GM19023 (cell line): ENCODE data around the gene CPB1.
A peak's percentile ranks its signal among the peaks of the same experiment; 100 is the strongest.

ENCODE experiments used
- ATAC-seq: cut with Tn5 transposase; IDR thresholded peaks from one replicate; pipeline ENCODE4 v1.9.1; 2021; ENCODE audit warnings: mild to moderate bottlenecking, moderate library complexity; ENCODE audit not compliant: unreplicated experiment

The CPB1 gene

DNA sequence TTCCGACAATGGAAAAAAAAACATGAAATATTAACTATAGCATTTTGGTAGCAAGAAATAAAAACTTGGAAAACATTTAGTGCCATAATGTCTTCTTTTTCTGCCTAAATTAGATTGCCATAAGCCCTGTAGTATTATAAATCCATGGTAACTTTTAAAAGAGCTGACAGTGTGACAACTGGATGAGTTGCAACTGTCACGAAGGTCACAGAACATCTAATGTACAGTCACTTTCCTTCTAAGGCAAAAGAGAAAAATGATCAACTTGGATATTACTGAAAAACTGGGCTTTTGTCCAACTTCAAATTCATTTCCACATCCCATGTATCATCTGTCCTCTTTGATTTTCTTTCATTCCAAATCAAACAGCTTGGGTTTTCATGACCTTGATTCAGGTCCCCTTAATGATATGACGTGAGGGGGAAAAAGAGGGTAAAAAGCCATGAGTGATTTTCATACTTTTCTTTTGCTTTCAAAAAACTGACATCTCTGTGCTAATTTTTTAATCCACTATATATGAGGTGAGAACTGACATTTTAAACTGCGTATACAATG lies 602 bp downstream of the CPB1 start:
- ATAC-seq = no peak

GRCh38 chr3:148829926-148830325 lies 2.3 kb downstream of the CPB1 start:
- ATAC-seq = no peak

DNA sequence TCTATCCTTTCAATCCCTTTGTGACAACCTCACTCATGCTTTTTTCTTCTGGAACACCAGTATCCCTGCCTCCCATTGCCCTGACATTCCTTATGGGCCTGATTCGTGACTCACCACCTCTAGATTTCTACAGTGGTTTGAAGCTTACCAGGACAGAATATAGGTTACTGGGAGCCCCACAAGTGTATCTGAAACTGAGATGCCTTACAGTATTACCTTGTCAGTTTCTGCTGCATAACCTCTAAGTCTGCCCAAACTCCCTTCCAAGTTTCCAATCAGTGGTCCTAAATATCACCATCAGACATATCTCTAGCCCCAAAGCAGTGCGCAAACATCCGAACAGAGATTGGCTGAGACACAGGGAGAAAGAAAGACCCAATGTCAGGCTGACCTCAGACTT lies 5.6 kb downstream of the CPB1 start:
- no peak for ATAC-seq

DNA sequence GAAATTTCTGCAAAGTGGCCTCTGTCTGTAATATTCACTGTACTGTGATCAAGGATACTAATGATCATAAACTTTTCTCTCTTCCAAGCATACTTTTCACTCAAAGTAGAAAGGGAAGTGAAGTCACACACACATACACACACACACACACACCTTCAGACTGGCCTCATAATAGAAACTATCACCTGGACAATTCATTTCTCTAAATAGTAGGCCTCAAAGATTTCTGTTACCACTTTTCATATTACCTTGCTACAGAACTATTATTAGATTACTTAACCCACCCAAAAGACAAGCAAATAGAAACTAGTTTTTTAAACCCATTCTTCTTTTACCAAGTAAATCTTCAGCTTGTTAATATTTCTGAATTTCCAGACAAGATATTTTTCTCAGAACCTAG lies 12.2 kb downstream of the CPB1 start:
- no peak for ATAC-seq

- no peak for ATAC-seq
Observed at GRCh38 chr3:148840451-148840850, 12.8 kb downstream of the CPB1 start.

- ATAC-seq = no peak
Observed at GRCh38 chr3:148845756-148846395, 18.3 kb downstream of the CPB1 start.

DNA sequence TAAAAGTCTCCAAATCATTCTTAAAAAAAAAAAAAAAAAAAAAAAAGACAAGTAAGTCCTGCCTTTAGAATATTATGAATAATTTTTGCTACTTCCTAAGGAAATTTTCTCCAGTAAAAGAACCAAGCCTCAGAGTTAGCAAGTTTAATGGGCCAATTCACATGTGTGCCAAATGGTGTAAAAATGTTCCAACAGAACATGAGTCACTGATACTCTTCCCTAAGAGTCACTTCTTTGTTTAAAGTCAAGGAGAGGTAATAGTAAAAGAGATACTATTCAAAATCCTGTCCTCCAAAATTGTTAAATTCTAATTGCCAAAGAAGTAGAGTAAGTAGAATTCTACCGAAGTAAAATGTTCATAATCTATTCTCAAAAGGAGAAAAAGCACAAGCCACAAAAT lies 19.7 kb downstream of the CPB1 start:
- no peak for ATAC-seq

DNA sequence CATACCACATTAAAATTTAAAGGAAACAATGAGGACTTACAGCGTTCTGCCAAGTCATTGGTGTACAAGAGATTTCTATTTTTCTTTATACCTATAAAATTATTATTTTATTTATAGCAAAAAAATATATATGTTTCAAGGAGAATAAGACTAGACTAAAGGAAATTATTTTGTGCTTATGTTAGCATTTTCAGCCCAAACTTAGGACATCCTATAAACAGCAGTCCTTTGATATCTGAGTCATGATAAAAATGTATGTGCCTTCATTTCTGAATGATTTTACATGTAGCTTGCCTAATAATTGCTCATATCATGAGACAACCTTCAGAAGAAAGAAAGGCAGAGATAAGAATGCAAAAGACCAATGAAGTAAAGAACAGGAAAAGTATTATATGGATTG lies 20.8 kb downstream of the CPB1 start:
- no peak for ATAC-seq

DNA sequence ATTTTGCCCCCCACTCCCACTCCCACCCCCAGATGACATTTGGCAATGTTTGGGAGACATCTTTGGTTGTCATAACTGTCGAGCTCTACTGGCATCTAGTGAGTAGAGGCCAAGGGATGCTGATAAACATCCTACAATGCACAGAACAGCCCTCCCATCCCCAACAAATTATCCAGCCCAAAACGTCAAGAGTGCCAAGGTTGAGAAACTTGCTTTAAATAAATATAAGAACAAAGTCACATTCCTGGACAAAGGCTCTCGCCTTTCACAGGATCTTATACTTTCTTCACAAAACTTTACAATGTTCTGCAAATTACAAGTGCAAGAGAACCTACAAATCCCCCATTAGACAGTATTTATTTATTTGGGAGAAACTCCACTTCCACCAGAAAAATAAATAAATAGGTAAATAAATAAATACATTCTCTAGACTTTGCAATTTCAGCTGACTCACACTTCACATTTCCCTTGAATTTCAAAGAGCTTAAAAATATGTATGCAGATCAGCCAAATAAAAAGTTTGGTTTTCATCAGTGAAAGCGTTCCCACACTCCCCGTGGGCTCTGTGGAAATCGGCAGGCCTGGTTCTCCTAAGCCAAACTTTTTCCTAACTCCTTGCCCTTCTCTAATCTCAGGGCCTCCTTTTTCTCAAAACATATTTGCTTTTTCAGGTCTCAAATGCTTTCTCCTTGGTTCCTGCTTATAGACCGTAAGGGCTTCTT lies 24.8 kb downstream of the CPB1 start:
- no peak for ATAC-seq

- no peak for ATAC-seq
Observed at GRCh38 chr3:148853076-148853475, 25.5 kb downstream of the CPB1 start.

- ATAC-seq = no peak
Observed at GRCh38 chr3:148854061-148854460, 26.4 kb downstream of the CPB1 start.

- ATAC-seq = no peak
Observed at GRCh38 chr3:148856384-148856783, 28.8 kb downstream of the CPB1 start.

DNA sequence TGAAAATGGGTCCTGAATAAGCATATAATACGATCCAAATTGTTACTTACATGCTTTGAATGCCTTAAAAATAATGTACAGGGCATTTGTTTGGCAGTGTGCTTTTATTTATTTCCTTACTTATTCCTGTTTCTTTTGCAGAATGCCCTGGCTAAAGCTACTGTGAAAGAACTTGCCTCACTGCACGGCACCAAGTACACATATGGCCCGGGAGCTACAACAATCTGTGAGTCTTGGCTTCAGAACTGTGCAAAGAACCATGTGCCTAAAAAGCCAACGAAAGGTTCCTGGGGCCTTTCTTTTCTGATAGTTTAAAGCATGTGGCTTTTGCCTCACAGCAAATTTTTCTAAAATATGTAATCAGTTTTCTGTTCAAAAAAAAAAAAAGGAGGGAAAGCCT lies 29.7 kb downstream of the CPB1 start:
- no peak for ATAC-seq

DNA sequence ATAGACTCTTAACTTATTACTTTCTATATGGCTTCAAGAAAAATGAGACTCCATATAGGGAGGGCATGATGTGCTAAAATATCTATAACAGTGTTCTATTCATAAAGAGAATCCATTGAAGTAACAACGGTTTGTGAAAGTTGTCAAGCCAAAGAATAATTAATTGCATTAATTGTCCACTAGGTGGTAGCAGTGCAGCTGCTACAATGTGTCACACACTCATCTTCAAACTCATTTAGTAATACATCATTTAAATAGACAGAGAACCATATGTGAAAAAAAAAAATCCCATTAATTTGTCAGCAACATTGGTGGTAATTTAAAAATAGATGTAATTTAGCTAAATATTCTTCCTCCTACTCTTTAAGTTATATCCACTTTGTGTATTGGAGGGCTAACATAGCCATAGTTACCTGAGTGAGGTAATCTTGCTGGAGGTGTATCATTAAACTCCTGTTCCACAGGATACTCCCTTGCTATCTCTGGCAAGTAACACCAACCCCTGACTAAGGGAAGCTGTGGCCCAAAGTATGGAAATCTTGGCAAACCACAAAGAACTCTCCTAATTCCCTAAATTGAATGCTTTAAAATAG lies 33.8 kb downstream of the CPB1 start:
- peak; percentile 68 for ATAC-seq

GRCh38 chr3:148863297-148863696 lies 35.7 kb downstream of the CPB1 start:
- no peak for ATAC-seq

DNA sequence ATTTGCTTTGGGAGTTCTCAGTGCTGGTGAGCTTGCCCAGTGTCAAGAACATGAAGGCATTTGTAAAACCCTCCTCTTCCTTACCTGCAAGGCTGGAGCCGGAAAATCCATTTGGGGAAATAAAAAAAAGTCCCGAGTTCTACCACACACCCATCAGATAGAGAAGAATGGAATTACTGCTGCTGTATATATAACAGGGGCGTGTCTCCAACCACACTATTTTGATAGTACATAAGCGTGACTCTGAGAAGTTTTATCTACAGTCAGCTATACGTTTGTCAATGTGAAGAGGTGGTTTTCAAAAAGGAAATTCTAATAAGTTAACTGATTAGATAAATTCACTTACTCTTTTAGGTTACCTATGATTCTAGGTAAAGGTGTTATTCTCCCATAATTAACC lies 36.2 kb downstream of the CPB1 start:
- ATAC-seq = no peak

- ATAC-seq = no peak
Observed at GRCh38 chr3:148865049-148865448, 37.4 kb downstream of the CPB1 start, which contains the start of gene CPA3. Gene CPA3, plus strand, starts transcription at chr3:148865296. Its CDS starts 12 bp downstream, at chr3:148865308.

DNA sequence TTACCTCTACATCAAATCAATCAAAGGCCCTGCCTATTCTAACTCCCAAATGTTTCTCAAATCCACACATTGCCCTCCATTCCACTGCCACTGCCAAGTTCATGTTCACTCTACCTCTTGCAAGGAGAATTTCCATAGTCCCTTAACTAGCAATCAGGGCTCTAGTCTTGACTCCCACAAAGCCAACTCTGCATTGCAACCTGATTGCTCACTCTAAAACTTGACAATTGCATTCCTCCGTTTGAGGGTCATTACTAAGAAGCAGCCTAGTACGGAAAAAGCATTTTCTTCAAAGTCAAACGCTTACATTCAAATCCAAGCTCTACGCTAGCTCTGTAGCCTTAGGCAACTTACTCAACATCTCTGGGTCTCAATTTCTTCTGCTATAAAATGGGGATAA lies 38.6 kb downstream of the CPB1 start:
- ATAC-seq = no peak

DNA sequence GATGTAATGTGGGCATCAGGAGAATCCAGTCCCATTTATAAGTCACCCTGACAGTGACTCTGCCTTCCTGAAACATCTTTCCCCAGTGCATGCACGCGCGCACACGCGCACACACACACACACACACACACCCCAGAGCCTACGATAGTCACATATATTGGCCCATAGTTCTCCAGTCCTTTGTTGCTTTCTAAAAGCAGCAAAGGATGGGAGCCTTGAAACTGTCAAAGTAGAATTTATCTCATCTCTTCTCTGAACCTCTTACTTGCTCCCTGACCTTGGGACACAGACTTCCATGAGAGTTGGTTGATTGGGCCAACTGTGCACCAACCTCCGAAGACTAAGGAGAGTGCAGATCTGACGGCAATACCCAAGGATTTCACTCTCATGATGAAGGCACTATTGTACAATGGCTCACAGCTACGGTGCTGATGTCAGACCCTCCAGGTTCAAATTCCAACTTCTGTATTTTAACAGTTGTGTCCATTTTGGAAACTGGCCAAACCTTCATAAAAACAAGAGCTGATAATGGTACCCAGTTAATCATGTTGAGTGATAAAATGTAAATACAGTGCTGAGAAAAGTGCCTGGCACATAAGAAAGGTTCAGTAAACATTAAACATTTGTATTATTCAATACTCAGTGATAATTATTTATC lies 45.8 kb downstream of the CPB1 start:
- no peak for ATAC-seq

DNA sequence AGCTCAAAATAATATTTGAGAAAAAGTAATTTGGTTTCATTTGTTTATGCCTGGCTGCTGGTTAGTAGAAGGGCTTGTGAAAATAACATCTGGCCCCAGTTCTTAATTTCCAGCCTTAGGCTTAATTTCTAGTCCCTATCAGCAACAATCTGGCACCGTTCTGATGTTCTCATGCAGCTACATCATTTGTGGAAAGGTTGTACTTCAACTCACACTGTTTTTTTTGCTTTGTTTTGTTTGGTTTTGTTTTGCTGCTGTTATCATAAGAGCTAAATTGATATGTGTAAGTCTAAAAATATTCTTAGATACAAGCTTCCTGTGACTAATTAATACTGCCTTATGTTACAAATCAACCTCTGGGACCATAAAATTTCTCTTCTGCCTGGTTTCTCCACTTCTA lies 46.4 kb downstream of the CPB1 start:
- no peak for ATAC-seq

GRCh38 chr3:148878095-148878494 lies 50.5 kb downstream of the CPB1 start:
- no peak for ATAC-seq
